Activated CD8-positive, alpha-beta memory T cell treated with anti-CD3 and anti-CD28 coated beads for 48 hours (primary cell): Measurements from ENCODE around the gene USP7.
A peak's percentile ranks its signal among the peaks of the same experiment; 100 is the strongest.
"Not testable (repeated sequence)": the region's sequence is repeated elsewhere in the genome, so short reads cannot be mapped to it uniquely, and the experiment has no call there.

Experiments used
- DNase-seq, 3 experiments: peaks; one replicate each; pipeline ENCODE4 v3.0.0-alpha.2; 2020; ENCODE audit warnings: low read depth in 2 of 3, low spot score in 2 of 3

USP7 gene

DNA sequence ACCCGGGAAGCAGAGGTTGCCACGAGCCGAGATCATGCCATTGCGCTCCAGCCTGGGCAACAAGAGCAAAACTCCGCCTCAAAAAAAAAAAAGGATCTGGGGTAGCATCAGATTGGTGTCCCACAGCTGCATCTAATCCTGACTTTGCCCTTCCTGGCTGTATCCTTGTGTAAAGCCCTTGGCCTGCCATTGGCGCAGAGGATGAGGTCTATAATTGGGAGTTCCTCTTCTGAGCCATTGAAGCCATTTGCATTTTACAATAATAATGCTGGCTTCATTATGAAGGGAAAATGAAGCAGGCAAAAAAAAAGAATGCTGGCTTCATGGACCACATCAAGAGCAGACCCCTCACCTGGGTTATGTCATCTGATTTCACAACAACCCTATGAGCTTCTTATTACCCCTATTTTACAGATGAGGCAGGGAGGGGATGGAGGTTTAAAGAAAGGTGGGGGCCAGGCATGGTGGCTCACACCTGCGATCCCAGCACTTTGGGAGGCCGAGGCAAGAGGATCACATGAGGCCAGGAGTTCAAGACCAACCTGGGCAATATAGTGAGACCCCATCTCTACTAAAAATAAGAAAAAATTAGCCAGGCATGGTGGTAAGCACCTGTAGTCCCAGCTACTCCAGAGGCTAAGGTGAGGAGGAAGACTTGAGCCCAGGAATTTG, 82.7 kb downstream of the USP7 start:
- no peak for DNase-seq

DNA sequence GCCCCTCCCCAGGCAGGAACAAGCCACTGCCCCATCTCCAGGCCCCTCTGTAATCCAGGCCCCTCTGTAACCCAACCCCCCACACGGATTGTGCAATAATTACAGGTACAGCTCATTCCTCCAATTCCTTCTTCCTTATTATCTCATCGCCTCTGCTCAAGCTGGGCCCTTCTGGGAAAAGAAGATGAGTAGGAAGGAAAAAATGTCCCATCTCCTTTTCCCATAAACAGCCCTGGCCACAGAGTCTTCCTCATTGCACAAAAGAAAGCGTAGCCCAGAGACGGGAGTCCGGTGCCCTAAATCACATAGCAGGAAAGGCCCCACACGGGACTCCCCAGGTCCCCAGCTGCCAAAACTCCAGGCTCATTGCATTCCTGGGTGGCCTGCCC, 85.2 kb downstream of the USP7 start:
- DNase-seq: no peak

DNA sequence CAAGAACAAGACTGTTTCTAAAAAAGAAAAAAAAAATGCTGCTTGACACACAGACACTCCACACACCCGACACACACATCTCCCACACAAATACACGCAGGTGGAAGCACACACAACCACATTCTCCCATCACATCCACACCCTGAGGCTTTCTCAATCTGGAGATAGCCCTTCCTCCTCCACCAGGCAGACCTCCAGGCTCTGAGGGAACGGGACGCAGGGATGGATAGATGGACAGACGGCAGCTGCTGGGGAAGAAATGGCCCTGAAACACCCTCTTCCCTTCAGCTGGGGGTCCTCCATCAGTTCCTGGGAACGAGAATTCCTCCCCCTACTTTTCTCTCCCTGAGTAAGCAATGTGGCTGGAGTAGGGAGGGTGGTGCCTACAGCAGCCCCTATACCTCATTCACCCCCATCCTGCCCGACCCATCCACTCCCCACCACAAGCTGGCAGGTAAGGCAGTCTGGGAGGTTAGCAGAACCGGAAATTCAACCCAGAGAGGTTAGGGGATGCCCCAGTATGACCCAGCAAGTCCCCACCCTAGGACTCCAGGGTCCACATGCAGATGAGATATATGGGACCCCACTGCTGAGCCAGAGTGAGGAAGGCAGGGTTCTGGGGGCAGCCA, 85.7 kb downstream of the USP7 start:
- DNase-seq: no peak

DNA sequence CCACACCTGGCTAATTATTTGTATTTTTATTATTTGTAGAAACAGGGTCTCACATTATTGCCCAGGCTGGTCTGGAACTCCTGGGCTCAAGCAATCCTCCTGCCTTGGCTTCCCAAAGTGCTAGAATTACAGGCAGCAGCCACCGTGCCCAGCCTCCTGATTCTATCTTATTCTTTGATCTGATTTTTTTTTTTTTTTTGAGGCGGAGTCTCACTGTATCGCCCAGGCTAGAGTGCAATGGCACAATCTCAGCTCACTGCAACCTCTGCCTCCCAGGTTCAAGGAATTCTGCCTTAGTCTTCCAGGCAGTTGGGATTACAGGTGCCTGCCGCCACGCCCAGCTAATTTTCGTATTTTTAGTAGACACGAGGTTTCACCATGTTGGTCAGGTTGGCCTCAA, 88.4 kb downstream of the USP7 start:
- DNase-seq: not testable (repeated sequence)

DNA sequence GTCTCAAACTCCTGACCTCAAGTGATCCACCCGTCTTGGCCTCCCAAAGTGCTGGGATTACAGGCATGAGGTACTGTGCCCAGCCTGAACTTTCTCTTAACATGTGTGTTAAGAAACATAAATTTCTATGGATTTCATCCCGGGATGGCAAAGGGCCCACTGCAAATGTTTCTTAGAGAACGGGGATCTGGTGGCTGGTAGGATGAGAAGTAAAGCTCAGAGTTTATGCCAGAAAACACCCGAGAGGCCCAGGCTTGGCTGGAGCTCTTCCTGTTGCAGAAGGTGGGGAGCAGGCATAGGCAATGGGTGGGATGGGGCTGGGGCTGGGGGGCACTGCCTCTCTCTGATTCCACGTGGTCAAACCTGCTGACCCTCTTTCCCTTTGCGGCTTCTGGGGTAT, 89.3 kb downstream of the USP7 start:
- no peak for DNase-seq

DNA sequence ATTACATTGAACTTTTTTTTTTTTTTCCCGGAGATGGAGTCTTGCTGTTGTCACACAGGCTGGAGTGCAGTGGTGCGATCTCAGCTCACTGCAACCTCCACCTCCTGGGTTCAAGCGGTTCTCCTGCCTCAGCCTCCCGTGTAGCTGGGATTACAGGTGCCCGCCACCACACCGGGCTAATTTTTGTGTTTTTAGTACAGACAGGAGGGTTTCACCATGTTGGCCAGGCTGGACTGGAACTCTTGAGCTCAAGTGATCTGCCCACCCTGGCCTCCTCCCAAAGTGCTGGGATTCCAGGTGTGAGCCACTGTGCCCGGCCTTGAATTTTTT, 89.9 kb downstream of the USP7 start:
- not testable (repeated sequence) for DNase-seq

- DNase-seq: no peak
Observed at GRCh38 chr16:8872967-8873865, 90.5 kb downstream of the USP7 start.

DNA sequence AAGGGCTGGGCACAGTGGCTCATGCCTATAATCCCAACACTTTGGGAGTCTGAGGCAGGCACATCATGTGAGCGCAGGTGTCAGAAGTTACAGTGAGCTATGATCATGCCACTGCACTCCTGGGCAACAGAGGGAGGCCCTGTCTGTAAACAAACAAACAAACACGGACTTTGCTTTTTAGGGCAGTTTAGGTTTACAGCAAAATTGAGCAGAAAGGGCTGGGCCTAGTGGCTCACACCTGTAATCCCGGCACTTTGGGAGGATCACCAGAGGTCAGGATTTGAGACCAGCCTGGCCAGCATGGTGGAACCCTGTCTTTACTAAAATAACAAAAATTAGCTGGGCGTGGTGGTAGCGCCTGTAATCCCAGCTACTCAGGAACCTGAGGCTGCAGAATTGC, 91.6 kb downstream of the USP7 start:
- no peak for DNase-seq

DNA sequence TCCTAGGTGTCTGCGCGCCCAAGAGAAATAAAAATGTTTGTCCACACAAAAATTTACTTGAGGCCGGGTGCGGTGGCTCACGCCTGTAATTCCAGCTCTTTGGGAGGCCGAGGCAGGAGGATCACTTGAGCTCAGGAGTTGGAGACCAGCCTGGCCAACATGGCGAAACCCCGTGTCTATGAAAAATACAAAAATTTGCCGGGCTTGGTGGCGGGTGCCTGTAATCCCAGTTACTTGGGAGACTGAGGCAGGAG, 93.8 kb downstream of the USP7 start:
- not testable (repeated sequence) for DNase-seq

GRCh38 chr16:8869212-8869987, 94.3 kb downstream of the USP7 start:
- DNase-seq: no peak

DNA sequence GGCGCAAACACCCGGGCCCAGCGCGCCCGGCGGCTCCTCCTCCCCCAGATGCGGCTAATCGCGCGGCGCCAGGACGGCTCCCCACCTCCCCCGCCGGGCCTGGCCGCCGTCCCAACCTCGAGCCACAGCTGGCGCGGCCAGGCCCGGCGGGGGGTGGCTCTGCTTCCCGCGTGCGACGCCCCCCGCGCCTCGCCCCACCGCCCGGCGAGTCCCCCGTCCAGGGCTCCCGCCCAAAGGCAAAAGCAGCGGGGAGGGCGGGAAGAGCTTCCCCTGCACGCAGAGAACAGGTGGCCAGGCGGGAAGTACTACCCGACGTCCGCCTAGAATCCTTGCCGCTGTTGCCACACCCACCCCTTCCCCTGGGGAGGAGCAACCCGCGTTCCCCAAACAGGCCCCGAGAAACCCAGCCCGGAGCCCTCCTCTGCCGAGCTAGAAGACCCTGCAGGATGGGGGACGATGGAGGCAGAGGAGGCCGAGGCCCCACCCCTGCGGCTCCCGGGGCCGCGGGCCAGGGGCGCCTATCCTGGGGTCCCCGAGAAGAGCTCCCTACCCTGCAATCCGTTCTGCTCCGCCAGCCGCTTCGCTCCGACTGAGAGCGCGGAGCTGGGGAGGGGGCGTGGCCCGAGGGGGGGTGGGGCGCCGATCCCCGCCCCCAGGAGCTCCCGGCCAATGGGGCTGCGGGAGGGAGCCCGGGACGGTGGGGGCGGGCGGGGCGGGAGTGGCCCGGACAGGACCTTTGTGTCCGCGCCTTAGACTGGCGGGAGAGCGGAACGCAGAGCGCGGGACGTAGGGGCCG, 95.1 kb downstream of the USP7 start, which contains the start of gene CARHSP1:
Gene CARHSP1, minus strand, starts transcription at position 591 of the 796 bp plus-strand sequence. CDS start 9,678 bp downstream, outside the sequence.
- DNase-seq: peak; percentile 61 to 85 (median 80)

DNA sequence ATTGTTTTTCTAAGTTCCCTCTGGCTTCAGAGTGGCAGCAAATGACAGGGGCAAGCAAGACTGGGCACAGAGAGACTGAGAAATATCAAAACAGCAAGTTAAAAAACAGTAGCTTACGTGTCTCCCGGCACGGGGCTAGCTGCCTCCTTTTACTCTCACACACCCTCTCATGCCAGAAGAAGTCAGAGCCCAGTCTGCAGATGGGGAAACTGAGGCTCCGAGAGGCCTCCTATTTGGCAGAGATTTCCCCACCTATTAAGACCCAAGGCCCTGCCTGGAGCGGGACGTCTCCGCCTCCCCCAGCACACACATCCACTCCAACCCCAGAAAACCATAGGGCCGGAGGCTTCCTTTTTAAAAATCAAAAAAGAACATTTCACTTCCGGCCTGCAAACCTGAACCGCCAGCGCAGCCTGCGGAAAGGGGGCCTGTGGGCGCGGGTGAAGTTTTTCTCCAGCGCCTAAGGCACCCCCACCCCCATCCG, 95.7 kb downstream of the USP7 start:
- DNase-seq: no peak

DNA sequence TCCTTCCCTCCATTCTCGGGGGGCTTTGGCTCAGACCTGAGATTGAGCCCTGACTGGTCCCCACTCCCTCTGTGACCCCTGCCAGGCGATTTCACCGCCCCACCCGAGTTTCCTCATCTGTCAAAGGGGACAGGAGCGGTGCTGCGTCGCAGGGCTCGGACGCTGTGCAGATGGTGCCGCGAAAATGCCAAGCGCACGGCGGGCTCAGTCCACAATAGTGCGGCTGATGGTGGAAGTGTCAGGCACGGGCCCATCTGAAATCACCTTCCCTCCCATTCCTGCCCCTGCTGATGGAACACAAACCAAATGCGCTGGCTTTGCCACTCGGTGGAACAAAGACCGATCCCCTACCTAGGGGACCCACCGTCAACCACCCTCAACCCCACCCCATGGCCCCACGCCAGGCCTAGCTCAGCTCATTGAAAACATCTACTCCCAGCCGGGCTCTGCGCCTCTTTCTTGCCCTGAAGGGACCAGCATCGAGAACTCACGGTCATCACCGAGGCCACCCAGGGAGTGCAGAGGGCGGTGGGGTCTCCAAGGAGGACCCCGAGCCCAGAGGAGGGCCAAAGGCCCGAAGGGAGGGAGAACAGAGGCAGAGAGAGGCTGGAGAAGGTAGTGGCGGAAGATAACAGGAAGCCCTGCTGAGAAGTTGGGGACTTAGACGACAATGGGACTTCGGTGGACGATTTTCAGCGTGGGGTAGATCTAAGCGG, 96.3 kb downstream of the USP7 start:
- no peak for DNase-seq

DNA sequence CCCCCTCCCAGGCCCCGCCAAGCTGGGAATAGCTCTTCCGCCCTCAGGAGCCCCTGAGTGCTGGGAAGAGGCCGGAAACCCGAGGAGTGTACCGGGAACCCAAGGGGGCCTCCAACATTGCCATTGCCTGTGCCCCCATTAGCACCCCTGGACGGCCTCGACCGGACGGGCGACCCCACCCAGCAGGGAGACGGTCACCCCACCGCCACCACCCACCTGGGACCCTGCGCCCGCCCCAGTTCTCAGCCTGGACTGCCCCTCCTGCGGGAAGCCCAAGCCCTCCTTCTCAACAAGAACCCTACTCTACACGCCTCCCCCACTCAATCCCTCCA, 96.9 kb downstream of the USP7 start:
- no peak for DNase-seq

DNA sequence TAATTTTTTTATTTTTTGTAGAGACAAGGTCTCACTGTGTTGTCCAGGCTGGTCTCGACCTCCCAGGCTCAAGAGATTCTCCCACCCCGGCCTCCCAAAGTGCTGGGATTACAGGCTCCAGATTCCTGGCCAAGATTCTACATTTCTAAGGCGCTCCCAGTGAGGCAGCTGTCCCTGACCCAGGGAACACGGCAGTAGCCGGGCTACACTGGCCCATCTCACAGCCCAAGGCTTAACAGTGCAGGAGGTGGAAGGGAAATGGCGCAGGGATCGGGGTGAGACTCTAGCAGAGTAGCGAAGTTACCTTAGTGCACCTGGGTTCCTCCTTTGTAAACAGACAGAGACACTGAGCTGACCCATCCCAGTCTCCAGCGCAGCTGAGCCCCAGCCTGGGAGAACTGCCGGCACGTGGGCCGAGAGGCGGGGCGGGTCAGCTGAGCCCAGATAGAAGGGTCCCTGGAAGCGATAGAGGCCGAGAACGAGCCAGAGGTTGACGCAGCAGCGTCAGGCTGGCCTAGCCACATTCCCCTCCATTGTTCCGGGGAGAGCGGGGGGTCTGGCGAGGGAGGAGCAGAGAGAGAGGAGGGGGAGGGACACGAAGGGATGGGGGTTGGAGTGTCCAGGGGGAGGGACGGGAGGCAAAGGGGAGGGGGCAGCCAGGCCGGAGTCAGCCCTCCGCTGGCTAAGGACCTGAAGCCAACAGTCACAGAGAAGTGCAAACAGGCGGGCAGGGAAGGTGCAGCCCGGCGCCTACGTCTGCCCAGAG, 97.4 kb downstream of the USP7 start:
- DNase-seq: no peak

GRCh38 chr16:8865145-8865882, 98.4 kb downstream of the USP7 start:
- no peak for DNase-seq

- DNase-seq: no peak
Observed at GRCh38 chr16:8864480-8865110, 99.1 kb downstream of the USP7 start.
